Activated CD4-positive, alpha-beta T cell treated with anti-CD3 and anti-CD28 coated beads, Interleukin-2, amount 50 U/mL, for 4 hours (primary cell): ENCODE data around the gene MED12L.

ENCODE experiments used
- DNase-seq, 2 experiments: peaks; one replicate each; pipeline ENCODE4 v3.0.0-alpha.2; 2020

Gene MED12L

GRCh38 chr3:151182349-151183079 is 97.0 kb downstream of the MED12L start:
- DNase-seq, result no peak

- DNase-seq, result no peak
These were observed 97.8 kb downstream of the MED12L start for GRCh38 chr3:151183265-151183671.

GRCh38 chr3:151191095-151191494 is 105.6 kb downstream of the MED12L start:
- no peak for DNase-seq

GRCh38 chr3:151192545-151192944 is 107.1 kb downstream of the MED12L start:
- no peak for DNase-seq

GRCh38 chr3:151195826-151196225 is 110.4 kb downstream of the MED12L start:
- no peak for DNase-seq

GRCh38 chr3:151196434-151196833 is 111.0 kb downstream of the MED12L start:
- no peak for DNase-seq

- no peak for DNase-seq
These were observed 111.8 kb downstream of the MED12L start for GRCh38 chr3:151197228-151197627.

GRCh38 chr3:151197981-151198767 is 112.7 kb downstream of the MED12L start:
- DNase-seq, result no peak

- DNase-seq, result no peak
These were observed 113.4 kb downstream of the MED12L start for GRCh38 chr3:151198849-151199248.

- no peak for DNase-seq
These were observed 114.3 kb downstream of the MED12L start for GRCh38 chr3:151199554-151200438.

GRCh38 chr3:151200586-151200985 is 115.1 kb downstream of the MED12L start:
- no peak for DNase-seq

- DNase-seq, result no peak
These were observed 115.7 kb downstream of the MED12L start for GRCh38 chr3:151201051-151201730.

GRCh38 chr3:151203051-151203420 is 117.6 kb downstream of the MED12L start, which contains the start of gene GPR171:
Gene GPR171 (minus strand): TSS chr3:151203216. CDS start chr3:151199386, 3,830 bp downstream.
- peak; percentile 58 to 63 for DNase-seq

GRCh38 chr3:151204530-151205402 is 119.3 kb downstream of the MED12L start:
- DNase-seq, result no peak

- no peak for DNase-seq
These were observed 120.0 kb downstream of the MED12L start for GRCh38 chr3:151205482-151205881.

- DNase-seq, result no peak
These were observed 120.7 kb downstream of the MED12L start for GRCh38 chr3:151206201-151206600.

GRCh38 chr3:151209654-151210053 is 124.2 kb downstream of the MED12L start:
- no peak for DNase-seq

- DNase-seq, result no peak
These were observed 125.4 kb downstream of the MED12L start for GRCh38 chr3:151210676-151211381.

GRCh38 chr3:151213151-151213550 is 127.7 kb downstream of the MED12L start:
- no peak for DNase-seq

- DNase-seq, result no peak
These were observed 128.4 kb downstream of the MED12L start for GRCh38 chr3:151213881-151214280.

GRCh38 chr3:151214459-151214858 is 129.0 kb downstream of the MED12L start:
- no peak for DNase-seq
